ENCODE results near the gene RFPL2.

- TF ChIP-seq CTCF (IDR thresholded peaks at IDR 0.05; ENCODE audit: low read length) (no peak), EZH2 (optimal IDR thresholded peaks at IDR 0.05; ENCODE audit: low read depth, low read length) (no peak), EZH2phosphoT487 (IDR thresholded peaks at IDR 0.05; ENCODE audit: low read length) (no peak)
These were observed 2.7 kb downstream of the RFPL2 start for GRCh38 chr22:32202161-32202538.
